H1 (cell line): ENCODE data around the gene DYRK1A. TPM values are rescaled to one million over a fixed set of nuclear protein-coding genes. Genes with fewer than 3 reads are reported as not detected.

Source experiments
- CTCF ChIA-PET: fragments of 300-600 bp; sonication (Branson Sonifier 250); formaldehyde crosslinking; loops from one replicate; lab custom pipeline; 2021; ENCODE audit not compliant: partially characterized antibody; lab: Charles Lee
- POLR2A ChIA-PET: fragments of 300-600 bp; sonication (Branson Sonifier 250); formaldehyde crosslinking; loops from one replicate; lab custom pipeline; 2021; ENCODE audit warnings: inconsistent platforms; ENCODE audit not compliant: partially characterized antibody; lab: Charles Lee
- DNase-seq, 2 experiments: peaks; one replicate each; pipeline versions ENCODE4 v3.0.0 to v3.0.0-alpha.2; 2010 to 2022; ENCODE audit warnings: low spot score in 2 of 2, low read depth in 1 of 2, mixed read lengths in 1 of 2
- FAIRE-seq: peaks from 2 replicates; lab custom pipeline; 2011; peaks lifted over from hg19 to GRCh38; lab: Jason Lieb, UNC
- H2AFZ ChIP-seq: 2 replicates; pipeline ENCODE4 v1.8.1; 2012; ENCODE audit warnings: low read length, inconsistent platforms
- H2AK5ac ChIP-seq: 2 replicates; pipeline ENCODE4 v1.6.1; 2013; ENCODE audit warnings: low read depth, low read length
- H2BK120ac ChIP-seq: replicated peaks from 2 replicates; pipeline ENCODE3; 2013; ENCODE audit warnings: low read depth, low read length, inconsistent platforms
- H2BK12ac ChIP-seq: 2 replicates; pipeline ENCODE4 v1.6.1; 2013; ENCODE audit warnings: low read depth, low read length
- H2BK15ac ChIP-seq: 2 replicates; pipeline ENCODE4 v1.6.1; 2013; ENCODE audit warnings: low read length
- H2BK20ac ChIP-seq: 2 replicates; pipeline ENCODE4 v1.6.1; 2013; ENCODE audit warnings: low read length
- H2BK5ac ChIP-seq: 2 replicates; pipeline ENCODE4 v1.6.1; 2013; ENCODE audit warnings: low read depth, low read length
- H3K14ac ChIP-seq: 2 replicates; pipeline ENCODE4 v1.6.1; 2013; ENCODE audit warnings: inconsistent platforms; ENCODE audit not compliant: insufficient read length
- H3K18ac ChIP-seq: 2 replicates; pipeline ENCODE4 v1.6.1; 2013; ENCODE audit warnings: low read length; ENCODE audit errors: extremely low read depth
- H3K23ac ChIP-seq: 2 replicates; pipeline ENCODE4 v1.6.1; 2013; ENCODE audit warnings: inconsistent platforms; ENCODE audit not compliant: insufficient read length
- H3K23me2 ChIP-seq: 2 replicates; pipeline ENCODE4 v1.6.1; 2013; ENCODE audit warnings: low read depth, low read length
- H3K27ac ChIP-seq: 2 replicates; pipeline ENCODE4 v1.6.1; 2011; ENCODE audit warnings: low read depth, low read length, inconsistent platforms
- H3K27me3 ChIP-seq, 4 experiments: replicated peaks in 1 of 4; 1 replicate in 1 of 4; 2 replicates in 3 of 4; pipeline versions ENCODE4 v1.6.1 to v1.8.1; 2011 to 2013; ENCODE audit warnings: low read length in 3 of 4, mild to moderate bottlenecking in 3 of 4, inconsistent platforms in 2 of 4, mixed read lengths in 2 of 4, moderate library complexity in 1 of 4; ENCODE audit not compliant: control insufficient read depth in 3 of 4, insufficient read depth in 3 of 4; ENCODE audit errors: extremely low read depth in 1 of 4
- H3K36me3 ChIP-seq, 4 experiments: 2 replicates each; pipeline versions ENCODE4 v1.6.1 to v1.8.1; 2011 to 2013; ENCODE audit warnings: mild to moderate bottlenecking in 4 of 4, low read length in 3 of 4, moderate library complexity in 2 of 4, control low read depth in 1 of 4, inconsistent platforms in 1 of 4; ENCODE audit not compliant: insufficient read depth in 4 of 4, control insufficient read depth in 2 of 4
- H3K4ac ChIP-seq: replicated peaks from 2 replicates; pipeline ENCODE3; 2013; ENCODE audit warnings: low read length, low read depth, mixed read lengths, inconsistent platforms; ENCODE audit not compliant: insufficient read length
- H3K4me1 ChIP-seq, 4 experiments: replicated peaks in 1 of 4; 1 replicate in 1 of 4; 2 replicates in 3 of 4; pipeline versions ENCODE4 v1.6.1 to v1.8.1; 2011 to 2013; ENCODE audit warnings: low read length in 3 of 4, inconsistent platforms in 2 of 4, mixed read lengths in 1 of 4; ENCODE audit not compliant: insufficient read depth in 4 of 4, control insufficient read depth in 3 of 4
- H3K4me2 ChIP-seq, 2 experiments: 2 replicates each; pipeline versions ENCODE4 v1.6.1 to v1.8.1; 2011 to 2013; ENCODE audit warnings: low read depth in 2 of 2, low read length in 2 of 2, control low read depth in 1 of 2, inconsistent platforms in 1 of 2, mild to moderate bottlenecking in 1 of 2; ENCODE audit not compliant: insufficient read depth in 1 of 2
- H3K4me3 ChIP-seq, 4 experiments: fragments of 200-600, 300-600 bp in 1 of 4; sonication (generic), shearing (Covaris generic), sonication (Bioruptor Twin) in 1 of 4; 2 replicates each; pipeline versions ENCODE4 v1.5.1 to v1.8.1; 2011 to 2016; ENCODE audit warnings: low read length in 4 of 4, low read depth in 3 of 4, control low read depth in 2 of 4, inconsistent platforms in 2 of 4, mild to moderate bottlenecking in 2 of 4, mixed read lengths in 1 of 4, moderate library complexity in 1 of 4; ENCODE audit not compliant: insufficient read depth in 2 of 4; ENCODE audit errors: extremely low read depth in 1 of 4
- H3K56ac ChIP-seq: replicated peaks from 2 replicates; pipeline ENCODE3; 2013; ENCODE audit warnings: low read depth, mild to moderate bottlenecking, mixed read lengths, low read length, inconsistent platforms; ENCODE audit not compliant: insufficient read length
- H3K79me1 ChIP-seq: 2 replicates; pipeline ENCODE4 v1.6.1; 2013; ENCODE audit warnings: low read depth, low read length, control low read depth
- H3K79me2 ChIP-seq, 2 experiments: 2 replicates each; pipeline versions ENCODE4 v1.6.1 to v1.8.1; 2012 to 2013; ENCODE audit warnings: low read length in 2 of 2, mild to moderate bottlenecking in 2 of 2, inconsistent platforms in 1 of 2; ENCODE audit not compliant: insufficient read depth in 2 of 2, control insufficient read depth in 1 of 2
- H3K9ac ChIP-seq, 4 experiments: replicated peaks in 1 of 4; 1 replicate in 1 of 4; 2 replicates in 3 of 4; pipeline versions ENCODE4 v1.6.1 to v1.8.1; 2011 to 2013; ENCODE audit warnings: low read depth in 3 of 4, low read length in 3 of 4, control low read depth in 2 of 4, mild to moderate bottlenecking in 2 of 4, moderate library complexity in 2 of 4, inconsistent platforms in 1 of 4; ENCODE audit errors: extremely low read depth in 1 of 4
- H3K9me3 ChIP-seq, 2 experiments: 2 replicates each; pipeline versions ENCODE4 v1.6.1 to v1.8.1; 2012 to 2013; ENCODE audit warnings: mild to moderate bottlenecking in 2 of 2, moderate library complexity in 2 of 2, control low read depth in 1 of 2, inconsistent platforms in 1 of 2, low read depth in 1 of 2, low read length in 1 of 2, mixed read lengths in 1 of 2; ENCODE audit not compliant: insufficient read depth in 2 of 2
- H4K20me1 ChIP-seq, 2 experiments: replicated peaks in 1 of 2; 2 replicates each; pipeline versions ENCODE3 to v1.8.1; 2011 to 2013; ENCODE audit warnings: inconsistent platforms in 2 of 2, low read length in 2 of 2, mild to moderate bottlenecking in 1 of 2; ENCODE audit not compliant: insufficient read depth in 2 of 2, control insufficient read depth in 1 of 2
- H4K5ac ChIP-seq: 2 replicates; pipeline ENCODE4 v1.6.1; 2013; ENCODE audit warnings: low read length, low read depth, mixed read lengths, inconsistent platforms; ENCODE audit not compliant: insufficient read length
- H4K8ac ChIP-seq: 2 replicates; pipeline ENCODE4 v1.8.0; 2013; ENCODE audit warnings: mild to moderate bottlenecking, moderate library complexity, low read length, inconsistent platforms; ENCODE audit not compliant: insufficient read depth; ENCODE audit errors: extremely low read depth
- H4K91ac ChIP-seq: replicated peaks from 2 replicates; pipeline ENCODE3; 2013; ENCODE audit warnings: low read length, mixed read lengths, inconsistent platforms; ENCODE audit not compliant: insufficient read length
- CHD1 ChIP-seq: IDR thresholded peaks from 2 replicates; pipeline ENCODE4 v1.6.1; 2012; ENCODE audit warnings: low read depth, low read length, improper control_type of control experiment
- EP300 ChIP-seq, 2 experiments: IDR thresholded peaks; 1 replicate in 1 of 2; 2 replicates in 1 of 2; pipeline ENCODE4 v1.6.1; 2011 to 2012; ENCODE audit warnings: low read depth in 2 of 2, low read length in 2 of 2, mild to moderate bottlenecking in 2 of 2, borderline replicate concordance in 1 of 2, inconsistent platforms in 1 of 2, moderate library complexity in 1 of 2
- SAP30 ChIP-seq: fragments of 300-600 bp; sonication (generic); IDR thresholded peaks from 2 replicates; pipeline ENCODE4 v1.7.1; 2012; ENCODE audit warnings: low read length, moderate library complexity, mild to moderate bottlenecking, inconsistent platforms; ENCODE audit not compliant: insufficient read depth, insufficient replicate concordance
- TCF12 ChIP-seq: IDR thresholded peaks from 2 replicates; pipeline ENCODE4 v1.6.1; 2011; ENCODE audit warnings: low read depth, mild to moderate bottlenecking, low read length
- USF2 ChIP-seq: IDR thresholded peaks from 2 replicates; pipeline ENCODE4 v1.6.1; 2011; ENCODE audit warnings: low read length, improper control_type of control experiment
- WGBS, 2 experiments: shearing (Covaris generic) in 1 of 2; methylation state at CpG; one replicate each; pipeline versions ENCODE4 v1.1.6 to v1.1.7; 2013 to 2015; ENCODE audit warnings: low lambda C conversion rate in 2 of 2, mixed read lengths in 2 of 2, inconsistent platforms in 1 of 2, low coverage in 1 of 2, missing lambda C conversion rate in 1 of 2; ENCODE audit not compliant: insufficient replicate concordance in 2 of 2, insufficient coverage in 1 of 2, insufficient read length in 1 of 2; ENCODE audit errors: extremely low coverage in 1 of 2, missing lambda C conversion rate in 1 of 2; 5-methylcytosine and 5-hydroxymethylcytosine counted together
- polyA plus RNA-seq, 7 experiments: library from polyadenylated mRNA; depleted of rRNA in 3 of 7; stranded (reverse) in 5 of 7; unstranded in 2 of 7; fragments of >200 nt in 5 of 7; fragments of 200-250 nt in 2 of 7; gene quantifications; 1 replicate in 5 of 7; 2 replicates in 1 of 7; 4 replicates in 1 of 7; pipeline versions ENCODE4 v1.2.1 to v1.2.3, GENCODE V29; 2011 to 2013; ENCODE audit warnings: missing spikeins in 2 of 7, mixed read lengths in 2 of 7
- total RNA-seq: library from RNA; stranded (reverse); fragmentation: NEBNext Ultra II Directional; extraction: Animal tissue kit (Norgen Biotek cat#: 25700); gene quantifications from 2 replicates; pipeline ENCODE4 v1.2.1, GENCODE V29; 2021

DYRK1A gene
- total and polyA plus RNA-seq, 2 of the 8 experiments (the other 6 are each of a cell fraction or from before 2014, with no cell fraction given) = 61.1 to 62.2 TPM

DNA sequence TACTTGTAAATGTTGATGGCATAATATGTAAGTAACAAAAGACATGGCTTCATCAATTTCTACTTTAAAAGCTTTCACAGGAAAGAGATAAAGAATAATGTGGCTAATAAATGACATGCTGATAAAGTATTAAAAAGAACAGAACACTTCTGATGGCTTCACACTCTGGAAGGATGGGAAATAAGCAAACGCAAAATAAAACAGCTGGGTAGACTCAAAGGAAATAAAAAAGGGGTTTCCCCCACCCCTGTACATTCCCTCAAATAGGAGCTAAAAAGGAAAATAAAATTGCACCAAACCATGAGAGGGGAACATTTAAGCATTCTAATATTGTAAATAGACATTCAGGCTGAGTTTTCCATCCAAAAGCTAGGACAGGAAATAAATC, 27.0 kb upstream of the DYRK1A start:
- H3K23ac ChIP-seq = no peak overlapping the region
- no peak overlapping the region for H3K9ac ChIP-seq
- no peak overlapping the region for H3K18ac ChIP-seq

More for the DNA sequence above, 27.0 kb upstream of the DYRK1A start:
- Histone ChIP-seq H3K14ac (no peak overlapping the region), H3K56ac (no peak overlapping the region), H3K36me3 (no peaks in the 10 kb centered on the region), H4K20me1 (no peaks in the 10 kb centered on the region), H2AFZ (no peak overlapping the region), H3K4me3 (no peak overlapping the region), H2AK5ac (no peak overlapping the region), H4K91ac (no peak overlapping the region), H3K23me2 (no peaks in the 10 kb centered on the region), H2BK5ac (no peak overlapping the region), H4K5ac (no peak overlapping the region), H3K79me2 (no peaks in the 10 kb centered on the region), H2BK20ac (no peak overlapping the region), H3K9me3 (no peaks in the 10 kb centered on the region), H3K4me1 (peaks cover 0 to 3% (median 0%) of the 10 kb centered on the region in 4 experiments; a peak in 1 of 7 replicates), H3K27me3 (no peaks in the 10 kb centered on the region), H3K79me1 (no peaks in the 10 kb centered on the region), H3K27ac (no peak overlapping the region), H3K4me2 (no peak overlapping the region), H2BK120ac (no peak overlapping the region), H2BK12ac (no peak overlapping the region), H4K8ac (no peak overlapping the region), H2BK15ac (no peak overlapping the region), H3K4ac (no peak overlapping the region)
- TF ChIP-seq USF2 (no peak), CHD1 (no peak), EP300 (IDR thresholded peaks at IDR 0.05; ENCODE audit: borderline replicate concordance in 1 of 2, low read depth in 2 of 2, low read length in 2 of 2) (no peak), TCF12 (no peak), SAP30 (no peak)
- 95% methylated on average over 1 of the region's 1 CpG; no CpG with 5 or more reads in 1 of the 2 experiments for WGBS, 2 experiments
- DNase-seq (no peak), FAIRE-seq (no peak)
- CTCF ChIA-PET = interaction anchor here (1.4 kb wide), 1 partner anchor 19 kb away, joined by 4 read pairs; no protein-coding TSS in a partner anchor
- POLR2A ChIA-PET = no interaction called here
